ENCODE measurements around the gene FAM229B.

DNA sequence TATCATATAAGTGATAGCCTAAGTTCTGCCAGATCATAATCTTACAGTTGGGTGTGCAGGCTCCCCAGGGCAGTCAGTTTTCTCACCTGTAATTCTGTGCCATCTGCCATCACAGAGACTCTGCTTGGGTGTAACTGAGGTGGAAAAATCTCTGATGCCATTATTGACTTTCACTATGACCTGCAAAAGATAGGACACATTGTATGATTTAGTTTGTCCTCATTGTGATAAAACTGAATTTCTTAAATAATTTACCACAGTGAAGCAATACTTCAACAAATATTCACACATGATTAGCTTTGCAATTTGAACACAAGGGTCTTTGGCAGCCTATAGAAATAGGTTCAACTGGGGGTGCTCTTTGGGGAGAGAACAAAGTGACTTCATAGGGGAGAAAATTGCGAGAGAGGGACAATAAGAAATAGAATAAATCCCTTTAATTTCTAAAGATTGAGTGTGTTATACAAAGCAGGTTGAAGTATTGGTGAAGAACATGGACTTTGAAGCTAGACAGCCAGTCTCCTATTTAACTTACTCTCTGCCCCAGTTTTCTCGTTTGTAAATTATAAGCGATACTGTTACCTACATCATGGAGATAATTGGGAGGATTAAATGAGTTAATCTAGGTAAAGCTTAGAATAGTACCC is 27.3 kb downstream of the FAM229B start:
- TF ChIP-seq, protein P1, sequence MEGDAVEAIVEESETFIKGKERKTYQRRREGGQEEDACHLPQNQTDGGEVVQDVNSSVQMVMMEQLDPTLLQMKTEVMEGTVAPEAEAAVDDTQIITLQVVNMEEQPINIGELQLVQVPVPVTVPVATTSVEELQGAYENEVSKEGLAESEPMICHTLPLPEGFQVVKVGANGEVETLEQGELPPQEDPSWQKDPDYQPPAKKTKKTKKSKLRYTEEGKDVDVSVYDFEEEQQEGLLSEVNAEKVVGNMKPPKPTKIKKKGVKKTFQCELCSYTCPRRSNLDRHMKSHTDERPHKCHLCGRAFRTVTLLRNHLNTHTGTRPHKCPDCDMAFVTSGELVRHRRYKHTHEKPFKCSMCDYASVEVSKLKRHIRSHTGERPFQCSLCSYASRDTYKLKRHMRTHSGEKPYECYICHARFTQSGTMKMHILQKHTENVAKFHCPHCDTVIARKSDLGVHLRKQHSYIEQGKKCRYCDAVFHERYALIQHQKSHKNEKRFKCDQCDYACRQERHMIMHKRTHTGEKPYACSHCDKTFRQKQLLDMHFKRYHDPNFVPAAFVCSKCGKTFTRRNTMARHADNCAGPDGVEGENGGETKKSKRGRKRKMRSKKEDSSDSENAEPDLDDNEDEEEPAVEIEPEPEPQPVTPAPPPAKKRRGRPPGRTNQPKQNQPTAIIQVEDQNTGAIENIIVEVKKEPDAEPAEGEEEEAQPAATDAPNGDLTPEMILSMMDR (IDR thresholded peaks at IDR 0.05) = no peak
- TF ChIP-seq POLR2A (IDR thresholded peaks at IDR 0.05; ENCODE audit: low read depth) = no peak
